HEK293T (cell line): ENCODE data around the gene RBM4.

Source experiments
- CTCF ChIA-PET: fragments of 350-600 bp; formaldehyde crosslinking; extraction: SDS; loops from one replicate; lab custom pipeline; 2021; ENCODE audit warnings: antibody characterized with exemption, inconsistent platforms; lab: Yijun Ruan, JAX
- POLR2A ChIA-PET: fragments of 350-600 bp; formaldehyde crosslinking; extraction: SDS; loops from one replicate; lab custom pipeline; 2020; ENCODE audit warnings: antibody characterized with exemption, inconsistent platforms; lab: Yijun Ruan, JAX
- DNase-seq: peaks from one replicate; pipeline ENCODE4 v3.0.0; 2012; ENCODE audit warnings: mixed read lengths; ENCODE audit errors: extremely low spot score
- ARNT ChIP-seq: fragments of 450-650 bp; IDR thresholded peaks from 2 replicates; pipeline ENCODE4 v1.6.1; 2017; ENCODE audit warnings: mild to moderate bottlenecking
- BHLHE40 ChIP-seq: fragments of 450-650 bp; IDR thresholded peaks from 2 replicates; pipeline ENCODE4 v1.6.1; 2016; ENCODE audit warnings: mild to moderate bottlenecking, moderate library complexity, borderline replicate concordance
- CTBP1 ChIP-seq: fragments of 450-650 bp; IDR thresholded peaks from 2 replicates; pipeline ENCODE4 v1.6.1; 2016; ENCODE audit warnings: borderline replicate concordance
- ELF4 ChIP-seq: fragments of 450-650 bp; IDR thresholded peaks from 2 replicates; pipeline ENCODE4 v1.6.1; 2017; ENCODE audit warnings: antibody characterized with exemption
- FOXA1 ChIP-seq: fragments of 450-650 bp; IDR thresholded peaks from 2 replicates; pipeline ENCODE4 v1.6.1; 2016; ENCODE audit warnings: mild to moderate bottlenecking
- FOXK2 ChIP-seq: fragments of 450-650 bp; IDR thresholded peaks from 2 replicates; pipeline ENCODE4 v1.6.1; 2016; ENCODE audit warnings: mild to moderate bottlenecking
- FOXM1 ChIP-seq: fragments of 450-650 bp; IDR thresholded peaks from 2 replicates; pipeline ENCODE4 v1.6.1; 2017; ENCODE audit warnings: mild to moderate bottlenecking, borderline replicate concordance
- HDGF ChIP-seq: fragments of 450-650 bp; IDR thresholded peaks from 2 replicates; pipeline ENCODE4 v1.6.1; 2017; ENCODE audit warnings: antibody characterized with exemption, borderline replicate concordance
- L3MBTL2 ChIP-seq: fragments of 450-650 bp; conservative IDR thresholded peaks from 2 replicates; pipeline ENCODE4 v1.6.1; 2016; ENCODE audit warnings: mild to moderate bottlenecking
- LEF1 ChIP-seq: fragments of 450-650 bp; IDR thresholded peaks from 2 replicates; pipeline ENCODE4 v1.6.1; 2017; ENCODE audit warnings: mild to moderate bottlenecking, borderline replicate concordance
- NFRKB ChIP-seq: fragments of 450-650 bp; IDR thresholded peaks from 2 replicates; pipeline ENCODE4 v1.6.1; 2016; ENCODE audit warnings: mild to moderate bottlenecking, moderate library complexity
- PKNOX1 ChIP-seq: fragments of 450-650 bp; IDR thresholded peaks from 2 replicates; pipeline ENCODE4 v1.6.1; 2016
- SP1 ChIP-seq: fragments of 450-650 bp; IDR thresholded peaks from 2 replicates; pipeline ENCODE4 v1.6.1; 2017
- SUZ12 ChIP-seq: fragments of 450-650 bp; IDR thresholded peaks from 2 replicates; pipeline ENCODE4 v1.6.1; 2016; ENCODE audit warnings: mild to moderate bottlenecking
- TARDBP ChIP-seq: fragments of 450-650 bp; IDR thresholded peaks from 2 replicates; pipeline ENCODE4 v1.6.1; 2016
- ZNF384 ChIP-seq: fragments of 450-650 bp; IDR thresholded peaks from 2 replicates; pipeline ENCODE4 v1.6.1; 2016

RBM4 gene

GRCh38 chr11:66641834-66642233 is 3.3 kb downstream of the RBM4 start:
- TF ChIP-seq SP1, result no peak
- no peak for TF ChIP-seq TARDBP
- no peak for TF ChIP-seq ELF4
- TF ChIP-seq L3MBTL2, result no peak
- no peak for TF ChIP-seq ZNF384
- no peak for TF ChIP-seq FOXM1
- no peak for TF ChIP-seq HDGF
- TF ChIP-seq ARNT, result no peak
- TF ChIP-seq CTBP1, result no peak
- no peak for TF ChIP-seq FOXA1
- no peak for TF ChIP-seq BHLHE40
- no peak for TF ChIP-seq NFRKB
- no peak for TF ChIP-seq PKNOX1
- TF ChIP-seq FOXK2, result no peak
- no peak for TF ChIP-seq SUZ12
- no peak for TF ChIP-seq LEF1
- CTCF ChIA-PET, result no interaction called here
- no peak for DNase-seq
- POLR2A ChIA-PET, result no interaction called here

- CTCF ChIA-PET, result interaction anchor here (0.6 kb wide), 1 partner anchor 34 kb away, joined by 4 read pairs; the partner anchor contains the start of gene RBM4B
- POLR2A ChIA-PET, result no interaction called here
- TF ChIP-seq BHLHE40, result no peak
- TF ChIP-seq FOXM1, result no peak
- no peak for TF ChIP-seq HDGF
- TF ChIP-seq CTBP1, result no peak
- no peak for TF ChIP-seq L3MBTL2
- TF ChIP-seq FOXK2, result no peak
- TF ChIP-seq ARNT, result no peak
- TF ChIP-seq PKNOX1, result no peak
- no peak for TF ChIP-seq TARDBP
- TF ChIP-seq NFRKB, result no peak
- TF ChIP-seq SUZ12, result no peak
- TF ChIP-seq LEF1, result no peak
- TF ChIP-seq ELF4, result no peak
- no peak for DNase-seq
Measured at GRCh38 chr11:66643745-66644437, 5.4 kb downstream of the RBM4 start.

- TF ChIP-seq FOXA1, result no peak
- no peak for TF ChIP-seq HDGF
- TF ChIP-seq FOXM1, result no peak
- TF ChIP-seq ARNT, result no peak
- no peak for TF ChIP-seq LEF1
- no peak for TF ChIP-seq ZNF384
- no peak for TF ChIP-seq SUZ12
- ChIA-PET CTCF (no interaction called here), POLR2A (interaction anchor here (1.0 to 4.8 kb wide), 3 partner anchors 8 to 32 kb away, joined by 3 to 23 read pairs (median 4); partner anchors contain the start of genes RBM14 and RBM4)
- DNase-seq, result no peak
Measured at GRCh38 chr11:66646828-66647227, 8.3 kb downstream of the RBM4 start.

- TF ChIP-seq NFRKB (no peak), HDGF (no peak), ELF4 (no peak), L3MBTL2 (no peak)
- ChIA-PET POLR2A (interaction anchor here (1.5 to 4.8 kb wide), 3 partner anchors 11 to 33 kb away, joined by 5 to 23 read pairs (median 7); partner anchors contain the start of genes RBM14, RBM4 and RBM4B), CTCF (no interaction called here)
- no peak for DNase-seq
Measured at GRCh38 chr11:66649903-66650302, 11.4 kb downstream of the RBM4 start.

GRCh38 chr11:66651016-66651415 is 12.5 kb downstream of the RBM4 start:
- DNase-seq, result no peak
- POLR2A ChIA-PET, result no interaction called here
- no peak for TF ChIP-seq NFRKB
- no peak for TF ChIP-seq FOXM1
- TF ChIP-seq SP1, result no peak
- no peak for TF ChIP-seq FOXA1
- TF ChIP-seq LEF1, result no peak
- TF ChIP-seq FOXK2, result no peak
- TF ChIP-seq HDGF, result no peak
- TF ChIP-seq ARNT, result no peak
- no peak for TF ChIP-seq ZNF384
- TF ChIP-seq CTBP1, result no peak
- TF ChIP-seq SUZ12, result no peak
- TF ChIP-seq BHLHE40, result no peak
- TF ChIP-seq TARDBP, result no peak
- no peak for TF ChIP-seq ELF4
- no peak for TF ChIP-seq L3MBTL2
- TF ChIP-seq PKNOX1, result no peak
- CTCF ChIA-PET, result no interaction called here

GRCh38 chr11:66652651-66653050 is 14.1 kb downstream of the RBM4 start:
- DNase-seq, result no peak
- TF ChIP-seq NFRKB (no peak), ARNT (no peak), FOXK2 (no peak), PKNOX1 (no peak), LEF1 (no peak), SP1 (no peak), HDGF (no peak), ELF4 (no peak), FOXM1 (no peak), TARDBP (no peak), SUZ12 (no peak), FOXA1 (no peak), CTBP1 (no peak), BHLHE40 (no peak), ZNF384 (no peak)
- CTCF ChIA-PET, result no interaction called here
- POLR2A ChIA-PET, result interaction anchor here (1.0 to 2.1 kb wide), 2 partner anchors 14 to 36 kb away, joined by 3 to 8 read pairs; partner anchors contain the start of genes RBM14 and RBM4
